Measurements from ENCODE around the gene ECHDC1. TPM values are rescaled to one million over a fixed set of nuclear protein-coding genes. Genes with fewer than 3 reads are reported as not detected.

The ECHDC1 gene
- total and polyA plus RNA-seq, 4 experiments from 2014 or later = 35.5 to 68.0 (median 49.0) TPM

- H3K36me3 Mint-ChIP-seq = peaks cover 5% of the 10 kb centered on the region in 2 donors
- peaks cover 18 to 33% (median 23%) of the 10 kb centered on the region in 4 donors for H3K4me1 Mint-ChIP-seq
- H3K9me3 Mint-ChIP-seq = no peaks in the 10 kb centered on the region
- Histone ChIP-seq H3K36me3 (ENCODE audit: insufficient read depth, low read length) (peaks cover under 1% of the 10 kb centered on the region), H3K27me3 (ENCODE audit: insufficient read depth, low read length) (no peaks in the 10 kb centered on the region), H3K4me3 (ENCODE audit: low read length in 2 of 2) (no peak overlapping the region), H3K27ac (ENCODE audit: low read depth, low read length) (no peak overlapping the region), H3K9me3 (ENCODE audit: control insufficient read depth in 1 of 2, low read length in 2 of 2) (no peaks in the 10 kb centered on the region), H3K4me1 (ENCODE audit: insufficient read depth, low read length) (no peaks in the 10 kb centered on the region)
- CTCF ChIA-PET (ENCODE audit: partially characterized antibody) = interaction anchor here (1.7 to 2.5 kb wide), 2 partner anchors 10 to 240 kb away, joined by 5 to 22 read pairs; partner anchors contain the start of gene RNF146
- no peaks in the 10 kb centered on the region for H3K27me3 Mint-ChIP-seq
- H3K27ac Mint-ChIP-seq = no peak overlapping the region
- DNase-seq = no peak
- POLR2A ChIA-PET (ENCODE audit: partially characterized antibody) = interaction anchor here (2.2 kb wide), 1 partner anchor 10 kb away, joined by 10 read pairs; the partner anchor contains the start of gene RNF146
- no peak overlapping the region for H3K4me3 Mint-ChIP-seq
- intact Hi-C loops (cut with micrococcal nuclease) = no loop called here
These were observed 67.1 kb downstream of the ECHDC1 start for GRCh38 chr6:127276331-127276730.

GRCh38 chr6:127273499-127273898 is 69.9 kb downstream of the ECHDC1 start:
- peaks cover 24 to 46% (median 35%) of the 10 kb centered on the region in 4 donors for H3K4me1 Mint-ChIP-seq
- H3K27ac Mint-ChIP-seq = peak overlapping the region in 1 of 7 donors; percentile 16
- DNase-seq = no peak
- intact Hi-C loops (cut with micrococcal nuclease) = no loop called here
- H3K9me3 ChIP-seq (ENCODE audit: control insufficient read depth in 1 of 2, low read length in 2 of 2) = no peaks in the 10 kb centered on the region
- no peaks in the 10 kb centered on the region for H3K27me3 Mint-ChIP-seq
- H3K27me3 ChIP-seq (ENCODE audit: insufficient read depth, low read length) = no peaks in the 10 kb centered on the region
- H3K36me3 ChIP-seq (ENCODE audit: insufficient read depth, low read length) = no peaks in the 10 kb centered on the region
- ChIA-PET CTCF (ENCODE audit: partially characterized antibody) (no interaction called here), POLR2A (ENCODE audit: partially characterized antibody) (no interaction called here)
- no peak overlapping the region for H3K27ac ChIP-seq (ENCODE audit: low read depth, low read length)
- no peaks in the 10 kb centered on the region for H3K9me3 Mint-ChIP-seq
- no peak overlapping the region for H3K4me3 Mint-ChIP-seq
- peaks cover 11% of the 10 kb centered on the region for H3K4me1 ChIP-seq (ENCODE audit: insufficient read depth, low read length)
- no peak overlapping the region for H3K4me3 ChIP-seq (ENCODE audit: low read length in 2 of 2)
- peaks cover 0 to 8% of the 10 kb centered on the region in 2 donors for H3K36me3 Mint-ChIP-seq

- no peak overlapping the region for H3K27ac Mint-ChIP-seq
- POLR2A ChIA-PET (ENCODE audit: partially characterized antibody) = no interaction called here
These were observed 70.8 kb downstream of the ECHDC1 start for GRCh38 chr6:127272576-127272975.

GRCh38 chr6:127267646-127268625 is 75.5 kb downstream of the ECHDC1 start:
- H3K4me3 Mint-ChIP-seq = peak overlapping the region; percentile 96 to 100 (median 99)
- CTCF ChIA-PET (ENCODE audit: partially characterized antibody) = interaction anchor here (1.3 to 2.5 kb wide), 6 partner anchors 19 to 75 kb away, joined by 5 to 20 read pairs (median 7); no protein-coding TSS in a partner anchor
- Histone ChIP-seq H3K4me3 (ENCODE audit: low read length in 2 of 2) (peak overlapping the region; percentile 71 to 94), H3K9me3 (ENCODE audit: control insufficient read depth in 1 of 2, low read length in 2 of 2) (no peaks in the 10 kb centered on the region), H3K4me1 (ENCODE audit: insufficient read depth, low read length) (peaks cover 23% of the 10 kb centered on the region), H3K27ac (ENCODE audit: low read depth, low read length) (peak overlapping the region; percentile 94), H3K36me3 (ENCODE audit: insufficient read depth, low read length) (no peaks in the 10 kb centered on the region), H3K27me3 (ENCODE audit: insufficient read depth, low read length) (no peaks in the 10 kb centered on the region)
- intact Hi-C loops (cut with micrococcal nuclease) = loop anchor here (1.0 to 5.0 kb wide), 7 partner anchors 7 to 1966 kb away; partner anchors contain the start of genes ECHDC1, HDDC2 and HINT3
- no peaks in the 10 kb centered on the region for H3K27me3 Mint-ChIP-seq
- peaks cover 32 to 53% (median 43%) of the 10 kb centered on the region in 4 donors for H3K4me1 Mint-ChIP-seq
- peak in 3 of 5 donors; percentile 1 to 10 (median 8) for DNase-seq
- peaks cover 8% of the 10 kb centered on the region in 2 donors for H3K36me3 Mint-ChIP-seq
- POLR2A ChIA-PET (ENCODE audit: partially characterized antibody) = interaction anchor here (1.0 to 2.3 kb wide), 9 partner anchors 8 to 247 kb away, joined by 3 to 16 read pairs (median 8); partner anchors contain the start of gene ECHDC1
- H3K27ac Mint-ChIP-seq = peak overlapping the region; percentile 89 to 100 (median 97)
- no peaks in the 10 kb centered on the region for H3K9me3 Mint-ChIP-seq

More at GRCh38 chr6:127272576-127272975, 70.8 kb downstream of the ECHDC1 start:
- H3K36me3 ChIP-seq (ENCODE audit: insufficient read depth, low read length) = no peaks in the 10 kb centered on the region
- no peaks in the 10 kb centered on the region for H3K9me3 ChIP-seq (ENCODE audit: control insufficient read depth in 1 of 2, low read length in 2 of 2)
- Mint-ChIP-seq H3K4me3 (no peak overlapping the region), H3K36me3 (peaks cover 2 to 8% of the 10 kb centered on the region in 2 donors), H3K27me3 (no peaks in the 10 kb centered on the region), H3K9me3 (no peaks in the 10 kb centered on the region), H3K4me1 (peaks cover 32 to 55% (median 42%) of the 10 kb centered on the region in 4 donors)
- H3K27me3 ChIP-seq (ENCODE audit: insufficient read depth, low read length) = no peaks in the 10 kb centered on the region
- no peak for DNase-seq
- no peak overlapping the region for H3K4me3 ChIP-seq (ENCODE audit: low read length in 2 of 2)
- no peak overlapping the region for H3K27ac ChIP-seq (ENCODE audit: low read depth, low read length)
- CTCF ChIA-PET (ENCODE audit: partially characterized antibody) = no interaction called here
- H3K4me1 ChIP-seq (ENCODE audit: insufficient read depth, low read length) = peaks cover 17% of the 10 kb centered on the region
- intact Hi-C loops (cut with micrococcal nuclease) = no loop called here

- H3K27me3 Mint-ChIP-seq = no peaks in the 10 kb centered on the region
- peaks cover 28 to 44% (median 37%) of the 10 kb centered on the region in 4 donors for H3K4me1 Mint-ChIP-seq
- peak overlapping the region; percentile 97 to 100 (median 100) for H3K4me3 Mint-ChIP-seq
- DNase-seq = peak; percentile 31 to 62 (median 52)
- ChIA-PET CTCF (ENCODE audit: partially characterized antibody) (interaction anchor here (0.7 to 2.5 kb wide), 32 partner anchors 9 to 1699 kb away, joined by 3 to 22 read pairs (median 5); partner anchors contain the start of genes ECHDC1 and TRMT11), POLR2A (ENCODE audit: partially characterized antibody) (interaction anchor here (0.8 to 2.3 kb wide), 16 partner anchors 9 to 1966 kb away, joined by 3 to 16 read pairs (median 6); partner anchors contain the start of genes ECHDC1, HDDC2, NCOA7 and TRMT11)
- Histone ChIP-seq H3K36me3 (ENCODE audit: insufficient read depth, low read length) (no peaks in the 10 kb centered on the region), H3K4me3 (ENCODE audit: low read length in 2 of 2) (peak overlapping the region; percentile 71 to 94), H3K4me1 (ENCODE audit: insufficient read depth, low read length) (peaks cover 23% of the 10 kb centered on the region), H3K27ac (ENCODE audit: low read depth, low read length) (peak overlapping the region; percentile 94), H3K9me3 (ENCODE audit: control insufficient read depth in 1 of 2, low read length in 2 of 2) (no peaks in the 10 kb centered on the region), H3K27me3 (ENCODE audit: insufficient read depth, low read length) (no peaks in the 10 kb centered on the region)
- H3K9me3 Mint-ChIP-seq = no peaks in the 10 kb centered on the region
- H3K27ac Mint-ChIP-seq = peak overlapping the region; percentile 89 to 100 (median 99)
- intact Hi-C loops (cut with micrococcal nuclease) = loop anchor here (1.0 to 5.0 kb wide), 10 partner anchors 8 to 1965 kb away; partner anchors contain the start of genes ECHDC1, HDDC2, HINT3 and PTPRK
- peaks cover 6 to 8% of the 10 kb centered on the region in 2 donors for H3K36me3 Mint-ChIP-seq
These were observed 76.3 kb downstream of the ECHDC1 start for GRCh38 chr6:127266892-127267645.

- Mint-ChIP-seq H3K9me3 (no peaks in the 10 kb centered on the region), H3K27ac (peak within 1 kb of the TSS; percentile 89 to 100 (median 99)), H3K4me1 (peaks cover 25 to 42% (median 35%) of the 10 kb centered on the region in 4 donors), H3K4me3 (peak within 1 kb of the TSS; percentile 97 to 100 (median 100)), H3K27me3 (peaks cover 0 to 2% of the 10 kb centered on the region in 2 donors), H3K36me3 (peaks cover 4 to 8% of the 10 kb centered on the region in 2 donors)
- CTCF ChIA-PET (ENCODE audit: partially characterized antibody) = interaction anchor here (0.6 to 2.5 kb wide), 33 partner anchors 9 to 1699 kb away, joined by 3 to 22 read pairs (median 5); partner anchors contain the start of genes ECHDC1 and TRMT11
- H3K4me1 ChIP-seq (ENCODE audit: insufficient read depth, low read length) = peaks cover 23% of the 10 kb centered on the region
- H3K27ac ChIP-seq (ENCODE audit: low read depth, low read length) = peak within 1 kb of the TSS; percentile 94
- no peaks in the 10 kb centered on the region for H3K9me3 ChIP-seq (ENCODE audit: control insufficient read depth in 1 of 2, low read length in 2 of 2)
- no peaks in the 10 kb centered on the region for H3K27me3 ChIP-seq (ENCODE audit: insufficient read depth, low read length)
- POLR2A ChIA-PET (ENCODE audit: partially characterized antibody) = interaction anchor here (0.8 to 2.3 kb wide), 16 partner anchors 9 to 1965 kb away, joined by 3 to 16 read pairs (median 6); partner anchors contain the start of genes ECHDC1, HDDC2, NCOA7 and TRMT11
- no peaks in the 10 kb centered on the region for H3K36me3 ChIP-seq (ENCODE audit: insufficient read depth, low read length)
- H3K4me3 ChIP-seq (ENCODE audit: low read length in 2 of 2) = peak within 1 kb of the TSS; percentile 71 to 94
- peak; percentile 76 to 83 (median 77) for DNase-seq
- intact Hi-C loops (cut with micrococcal nuclease) = loop anchor here (1.0 to 5.0 kb wide), 7 partner anchors 36 to 1964 kb away; partner anchors contain the start of genes ECHDC1, HDDC2 and PTPRK
These were observed 77.1 kb downstream of the ECHDC1 start, which contains the start of gene RNF146 for GRCh38 chr6:127266178-127266891. Gene RNF146, plus strand, starts transcription at chr6:127266864. Its CDS starts 13,475 bp downstream, at chr6:127280339.

All from CD4-positive, alpha-beta memory T cell (primary cell).